ENCODE measurements around the gene C1QTNF7.

C1QTNF7 gene

GRCh38 chr4:15434676-15435075, 6.8 kb downstream of the C1QTNF7 start:
- TF ChIP-seq, protein P1, sequence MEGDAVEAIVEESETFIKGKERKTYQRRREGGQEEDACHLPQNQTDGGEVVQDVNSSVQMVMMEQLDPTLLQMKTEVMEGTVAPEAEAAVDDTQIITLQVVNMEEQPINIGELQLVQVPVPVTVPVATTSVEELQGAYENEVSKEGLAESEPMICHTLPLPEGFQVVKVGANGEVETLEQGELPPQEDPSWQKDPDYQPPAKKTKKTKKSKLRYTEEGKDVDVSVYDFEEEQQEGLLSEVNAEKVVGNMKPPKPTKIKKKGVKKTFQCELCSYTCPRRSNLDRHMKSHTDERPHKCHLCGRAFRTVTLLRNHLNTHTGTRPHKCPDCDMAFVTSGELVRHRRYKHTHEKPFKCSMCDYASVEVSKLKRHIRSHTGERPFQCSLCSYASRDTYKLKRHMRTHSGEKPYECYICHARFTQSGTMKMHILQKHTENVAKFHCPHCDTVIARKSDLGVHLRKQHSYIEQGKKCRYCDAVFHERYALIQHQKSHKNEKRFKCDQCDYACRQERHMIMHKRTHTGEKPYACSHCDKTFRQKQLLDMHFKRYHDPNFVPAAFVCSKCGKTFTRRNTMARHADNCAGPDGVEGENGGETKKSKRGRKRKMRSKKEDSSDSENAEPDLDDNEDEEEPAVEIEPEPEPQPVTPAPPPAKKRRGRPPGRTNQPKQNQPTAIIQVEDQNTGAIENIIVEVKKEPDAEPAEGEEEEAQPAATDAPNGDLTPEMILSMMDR (IDR thresholded peaks at IDR 0.05; ENCODE audit: insufficient read depth, low read depth, low read length, missing control alignments): no peak
- no peak for DNase-seq (ENCODE audit: low read depth)
- H3K4me3 ChIP-seq (ENCODE audit: low read depth, low read length): no peak overlapping the region

DNA sequence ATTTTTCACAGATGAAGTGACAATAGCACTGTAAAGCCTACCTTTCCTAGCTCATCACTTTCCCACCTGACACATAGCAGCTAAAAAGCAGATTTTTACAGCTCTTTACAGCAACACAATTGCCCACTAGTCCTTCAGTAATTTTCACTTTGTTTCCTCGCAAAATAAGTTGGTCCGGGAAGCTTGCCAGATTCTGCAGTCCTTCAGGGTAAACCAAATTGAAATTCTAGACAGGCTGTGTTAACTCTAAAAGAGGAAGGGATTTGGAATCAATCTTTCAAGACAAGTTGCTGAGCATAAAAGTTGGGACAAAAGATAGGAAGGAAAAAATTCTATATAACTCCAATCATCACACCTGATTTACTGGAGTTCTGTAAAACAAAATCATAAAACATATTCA, 8.7 kb downstream of the C1QTNF7 start:
- no peak for DNase-seq (ENCODE audit: low read depth)
- TF ChIP-seq, protein P1 (IDR thresholded peaks at IDR 0.05; ENCODE audit: insufficient read depth, low read depth, low read length, missing control alignments): no peak
- H3K4me3 ChIP-seq (ENCODE audit: low read depth, low read length): no peak overlapping the region

DNA sequence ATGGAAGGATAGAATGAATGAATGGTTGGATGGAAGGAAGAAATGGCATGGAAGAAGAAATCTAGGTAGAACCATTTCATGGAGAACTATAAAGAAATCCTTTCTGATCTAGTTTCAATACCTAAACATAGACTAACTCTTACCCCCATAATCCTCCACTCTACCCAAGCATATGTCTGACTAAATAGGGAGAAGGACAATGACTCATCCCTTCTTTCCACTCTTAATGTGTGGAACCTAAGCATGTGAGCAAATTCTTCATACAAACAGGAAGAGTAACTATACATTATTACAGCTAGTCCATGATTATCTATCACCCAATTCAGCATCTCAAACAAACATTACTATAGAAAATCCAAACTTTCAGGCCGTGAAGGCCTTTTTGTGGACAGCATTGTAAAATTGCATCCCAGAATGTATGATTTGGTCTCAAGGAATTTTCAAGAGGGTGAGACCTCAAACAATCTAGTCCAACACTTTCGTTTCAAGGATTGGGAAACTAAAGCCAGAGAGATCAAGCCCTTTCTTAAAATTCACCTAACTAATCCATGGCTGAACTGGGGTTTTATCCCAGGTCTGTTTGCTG, 11.2 kb downstream of the C1QTNF7 start:
- no peak overlapping the region for H3K4me3 ChIP-seq (ENCODE audit: low read depth, low read length)
- TF ChIP-seq, protein P1 (IDR thresholded peaks at IDR 0.05; ENCODE audit: insufficient read depth, low read depth, low read length, missing control alignments): no peak
- no peak for DNase-seq (ENCODE audit: low read depth)

GRCh38 chr4:15443371-15444160, 15.7 kb downstream of the C1QTNF7 start:
- no peak overlapping the region for H3K4me3 ChIP-seq (ENCODE audit: low read depth, low read length)
- TF ChIP-seq, protein P1 (IDR thresholded peaks at IDR 0.05; ENCODE audit: insufficient read depth, low read depth, low read length, missing control alignments): no peak
- DNase-seq (ENCODE audit: low read depth): no peak

GRCh38 chr4:15444276-15444675, 16.4 kb downstream of the C1QTNF7 start:
- DNase-seq (ENCODE audit: low read depth): no peak
- TF ChIP-seq, protein P1 (IDR thresholded peaks at IDR 0.05; ENCODE audit: insufficient read depth, low read depth, low read length, missing control alignments): no peak
- no peak overlapping the region for H3K4me3 ChIP-seq (ENCODE audit: low read depth, low read length)

GRCh38 chr4:15444879-15445547, 17.2 kb downstream of the C1QTNF7 start:
- TF ChIP-seq, protein P1 (IDR thresholded peaks at IDR 0.05; ENCODE audit: insufficient read depth, low read depth, low read length, missing control alignments): no peak
- no peak for DNase-seq (ENCODE audit: low read depth)
- no peak overlapping the region for H3K4me3 ChIP-seq (ENCODE audit: low read depth, low read length)

Measured in GM12865 (cell line).